GM23248 (cell line): ENCODE data around the gene RNF26.

ENCODE experiments used
- EZH2 ChIP-seq: fragments of 200-600 bp; sonication (generic); IDR thresholded peaks from 2 replicates; pipeline ENCODE4 v1.6.1; 2018; ENCODE audit warnings: antibody characterized with exemption, mild to moderate bottlenecking; ENCODE audit not compliant: insufficient read depth, poor library complexity, severe bottlenecking
- EZH2phosphoT487 ChIP-seq: fragments of 200-600 bp; sonication (generic); IDR thresholded peaks from 2 replicates; pipeline ENCODE4 v1.6.1; 2018; ENCODE audit warnings: antibody characterized with exemption, moderate library complexity, mild to moderate bottlenecking, low read depth; ENCODE audit not compliant: insufficient read depth

DNA sequence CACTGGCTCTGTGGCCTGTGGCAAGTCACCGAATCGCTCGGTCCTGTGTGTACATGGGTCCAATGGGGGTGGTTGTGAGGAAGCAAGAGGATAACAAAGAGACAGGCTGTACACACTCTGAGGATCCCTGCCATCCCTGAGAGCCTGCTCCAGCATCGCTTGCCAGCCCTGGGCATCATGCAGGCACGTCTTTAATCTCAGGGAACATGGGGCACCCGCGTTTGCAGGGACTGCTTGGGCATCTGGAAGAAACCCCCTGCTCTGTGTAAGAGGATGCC, 7.6 kb downstream of the RNF26 start:
- TF ChIP-seq EZH2 (no peak), EZH2phosphoT487 (no peak)
